ENCODE measurements around the gene HNRNPF.

Gene HNRNPF

DNA sequence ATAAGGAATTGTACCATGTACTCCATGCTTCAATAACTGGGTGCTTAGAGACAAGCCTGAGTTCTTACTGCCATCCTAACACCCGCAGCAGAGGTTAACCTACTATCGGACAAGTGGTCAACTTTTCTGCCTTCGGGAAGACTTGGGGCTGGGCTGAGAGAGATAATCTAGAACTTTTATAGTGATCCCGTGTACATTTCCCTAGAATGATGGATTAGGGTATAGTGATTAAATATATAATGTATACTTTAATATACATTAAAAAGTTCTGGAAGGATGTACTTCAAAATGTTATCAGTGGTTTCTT is 12.2 kb upstream of the HNRNPF start:
- DNase-seq: no peak

DNA sequence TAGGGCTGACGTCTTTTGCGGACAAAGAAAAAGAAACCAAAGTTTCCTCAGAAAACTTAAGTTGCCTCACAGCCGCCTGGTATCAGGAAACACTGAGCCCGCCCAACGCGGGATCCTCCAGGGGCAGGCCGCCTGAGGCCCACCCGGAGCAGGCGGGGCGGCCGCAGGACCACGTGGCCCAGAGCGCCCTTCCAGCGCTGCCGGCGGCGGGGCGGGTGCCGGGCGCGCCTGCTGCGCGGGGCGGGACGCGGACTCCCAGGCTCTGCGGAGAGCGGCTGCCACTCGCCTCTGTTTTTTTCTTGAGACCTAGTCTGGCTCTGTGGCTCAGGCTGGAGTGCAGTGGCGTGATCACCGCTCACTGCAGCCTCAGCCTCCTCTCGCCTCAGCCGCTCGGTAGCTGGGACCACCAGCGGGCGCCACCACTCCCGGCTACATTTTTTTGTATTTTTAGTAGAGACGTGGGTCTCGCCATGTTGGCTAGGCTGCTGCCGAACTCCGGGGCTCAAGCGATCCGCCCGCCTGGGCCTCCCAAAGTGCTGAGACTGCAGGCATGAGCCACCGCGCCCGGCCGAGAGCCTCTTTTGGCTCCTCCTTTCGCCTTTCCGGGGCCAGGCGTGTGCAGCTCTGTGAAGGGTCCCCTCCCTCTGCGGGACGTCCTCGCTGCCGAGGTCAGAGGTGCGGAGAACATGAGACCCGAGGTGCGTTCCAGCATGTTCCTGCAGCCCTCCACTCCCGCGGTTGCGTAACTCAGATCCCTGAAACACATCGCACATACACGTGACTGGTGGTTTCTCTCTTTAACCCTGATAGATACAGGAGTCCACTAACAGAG is 11.6 kb upstream of the HNRNPF start:
- peak; percentile 90 to 91 for DNase-seq

DNA sequence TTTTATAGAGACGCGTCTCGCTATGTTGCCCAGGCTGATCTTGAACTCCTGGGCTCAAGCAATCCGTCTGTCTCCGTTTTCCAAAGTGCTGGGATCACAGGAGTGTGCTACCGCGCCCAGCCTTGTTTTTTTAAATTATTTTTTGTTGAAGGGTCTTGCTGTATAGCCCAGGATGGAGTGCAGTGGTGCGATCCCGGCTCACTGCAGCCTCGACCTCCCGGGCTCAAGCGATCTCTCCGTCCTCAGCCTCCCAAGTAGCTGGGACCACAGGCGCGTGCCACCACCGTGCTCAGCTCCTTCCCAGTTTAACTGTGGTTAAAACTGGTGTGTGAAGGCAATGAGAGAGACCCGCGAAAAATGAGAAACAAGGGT is 11.0 kb upstream of the HNRNPF start:
- no peak for DNase-seq

DNA sequence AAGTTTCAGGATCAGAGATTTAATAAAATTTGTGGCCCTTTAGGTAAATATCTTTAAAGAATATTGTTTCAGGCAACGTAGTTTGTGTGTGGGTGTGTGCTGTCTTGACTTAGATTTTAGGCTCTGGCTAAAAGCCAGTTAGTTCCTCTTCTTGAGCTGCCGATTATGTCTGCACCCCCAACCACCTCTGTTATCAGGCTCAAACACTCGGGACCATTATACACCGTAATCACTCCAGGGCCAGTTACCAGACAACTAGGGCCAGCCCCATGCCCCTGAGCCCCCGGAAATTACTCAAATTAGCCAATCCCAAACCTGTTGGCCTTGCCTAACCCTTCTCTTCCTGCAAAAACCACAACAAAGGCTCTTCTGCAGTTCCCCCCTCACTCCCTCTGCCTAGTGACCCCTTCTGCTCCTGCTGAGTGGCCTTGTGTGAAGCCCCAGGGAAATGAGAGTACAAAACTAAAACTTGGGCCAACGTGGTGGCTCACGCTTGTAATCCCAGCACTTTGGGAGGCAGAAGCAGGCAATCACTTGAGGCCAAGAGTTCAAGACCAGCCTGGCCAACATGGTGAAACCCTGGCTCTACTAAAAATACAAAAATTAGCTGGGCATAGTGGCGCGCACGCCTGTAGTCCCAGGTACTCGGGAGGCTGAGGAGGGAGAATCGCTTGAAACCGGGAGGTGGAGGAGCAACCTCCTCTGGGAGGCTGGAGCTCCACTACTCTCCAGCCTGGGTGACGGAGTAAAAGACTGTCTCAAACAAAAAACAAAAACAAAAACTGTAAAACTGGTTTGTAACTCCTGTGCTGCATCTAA is 9.2 kb upstream of the HNRNPF start:
- DNase-seq: peak; percentile 62 to 65

DNA sequence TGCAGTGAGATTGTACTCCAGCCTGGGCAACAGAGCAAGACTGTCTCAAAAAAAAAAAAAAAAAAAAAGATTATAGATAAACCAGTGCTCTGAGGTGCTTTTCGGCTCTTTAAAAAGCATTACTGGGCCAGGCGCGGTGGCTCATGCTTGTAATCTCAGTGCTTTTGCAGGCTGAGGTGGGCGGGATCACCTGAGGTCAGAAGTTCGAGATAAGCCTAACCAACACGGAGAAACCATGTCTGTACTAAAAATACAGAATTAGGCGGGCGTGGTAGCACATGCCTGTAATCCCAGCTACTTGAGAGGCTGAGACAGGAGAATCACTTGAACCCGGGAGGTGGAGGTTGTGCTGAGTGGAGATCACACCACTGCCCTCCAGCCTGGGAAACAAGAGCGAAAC is 6.6 kb upstream of the HNRNPF start:
- no peak for DNase-seq

DNA sequence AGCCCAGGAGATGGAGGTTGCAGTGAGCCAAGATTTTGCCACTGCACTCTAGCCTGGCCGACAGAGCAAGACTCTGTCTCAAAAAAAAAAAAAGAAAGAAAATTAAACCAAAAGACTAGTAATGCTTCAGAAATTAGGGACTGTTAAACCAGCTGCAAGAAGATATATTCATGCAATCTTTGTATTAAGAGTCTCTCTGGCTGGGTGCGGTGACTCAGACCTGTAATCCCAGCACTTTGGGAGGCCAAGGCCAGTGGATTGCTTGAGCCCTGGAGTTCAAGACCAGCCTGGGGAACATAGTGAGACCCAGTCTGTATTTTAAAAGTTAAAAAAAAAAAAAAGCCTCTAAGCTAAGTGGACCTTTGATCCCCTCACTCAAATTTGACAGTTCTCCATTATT is 2.5 kb upstream of the HNRNPF start:
- DNase-seq: no peak

DNA sequence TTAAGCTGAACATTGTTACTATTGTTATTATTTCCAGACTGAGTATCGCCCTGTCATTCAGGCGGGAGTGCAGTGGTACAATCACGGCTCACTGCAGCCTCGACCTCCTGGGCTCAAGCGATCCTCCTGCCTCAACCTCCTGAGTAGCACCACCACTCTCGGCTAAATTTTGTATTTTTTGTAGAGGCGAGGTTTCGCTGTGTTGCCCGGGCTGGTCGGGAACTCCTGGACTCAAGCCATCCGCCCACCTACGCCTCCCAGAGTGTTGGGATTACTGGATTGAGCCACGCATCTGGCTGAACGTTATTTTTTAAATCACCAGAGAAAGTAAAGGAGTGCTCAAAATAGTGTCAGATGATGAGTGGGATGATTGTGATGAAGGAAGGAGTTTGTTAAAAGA is 1.4 kb upstream of the HNRNPF start:
- DNase-seq: no peak

DNA sequence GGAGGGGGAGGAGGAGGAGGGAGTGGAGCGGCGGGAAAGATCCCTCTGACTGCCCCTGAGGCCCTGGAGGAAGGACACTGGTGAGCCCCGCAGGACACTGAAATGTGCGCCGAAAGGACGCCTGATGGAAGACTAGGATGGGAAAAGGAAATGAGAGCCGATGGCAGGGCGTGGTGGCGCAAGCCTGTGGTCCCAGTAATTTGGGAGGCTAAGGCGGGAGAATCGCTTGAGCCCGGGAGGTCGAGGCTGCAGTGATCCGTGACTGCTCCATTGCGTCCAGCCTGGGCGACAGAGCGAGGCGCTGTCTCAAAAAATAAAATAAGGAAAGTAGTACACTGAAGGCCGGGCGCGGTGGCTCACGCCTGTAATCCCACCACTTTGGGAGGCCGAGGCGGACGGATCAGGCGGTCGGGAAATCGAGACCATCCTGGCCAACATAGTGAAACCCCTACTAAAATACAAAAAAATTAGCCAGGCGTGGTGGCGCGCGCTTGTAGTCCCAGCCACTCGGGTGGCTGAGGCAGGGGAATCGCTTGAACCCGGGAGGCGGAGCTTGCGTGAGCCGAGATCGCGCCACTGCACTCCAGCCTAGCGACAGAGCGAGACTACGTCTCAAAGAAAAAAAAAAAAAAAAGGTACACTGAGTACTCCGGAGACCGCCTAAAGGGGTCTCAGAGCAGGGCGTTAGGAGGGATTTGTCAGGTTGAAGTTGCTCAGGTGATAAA is 561 bp upstream of the HNRNPF start:
- DNase-seq: no peak

DNA sequence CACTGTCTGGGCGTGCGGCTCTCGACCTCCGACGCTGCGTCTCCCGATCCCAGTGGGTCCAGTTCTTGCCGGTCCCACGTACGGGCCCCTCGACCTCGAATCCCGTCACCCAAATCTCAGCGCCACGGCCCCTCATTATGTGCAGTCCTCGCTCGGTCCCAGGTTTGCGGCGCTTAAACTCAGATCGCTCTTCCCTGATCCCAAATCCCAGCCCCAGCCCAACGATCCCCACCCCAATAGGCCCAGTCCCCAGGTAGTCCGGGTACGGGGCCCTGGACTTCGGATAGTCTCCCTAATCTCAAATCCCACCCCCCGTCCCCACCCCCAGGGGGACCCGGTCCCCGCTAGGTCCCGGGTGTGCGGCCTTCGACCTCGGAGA is 666 bp downstream of the HNRNPF start:
- no peak for DNase-seq

DNA sequence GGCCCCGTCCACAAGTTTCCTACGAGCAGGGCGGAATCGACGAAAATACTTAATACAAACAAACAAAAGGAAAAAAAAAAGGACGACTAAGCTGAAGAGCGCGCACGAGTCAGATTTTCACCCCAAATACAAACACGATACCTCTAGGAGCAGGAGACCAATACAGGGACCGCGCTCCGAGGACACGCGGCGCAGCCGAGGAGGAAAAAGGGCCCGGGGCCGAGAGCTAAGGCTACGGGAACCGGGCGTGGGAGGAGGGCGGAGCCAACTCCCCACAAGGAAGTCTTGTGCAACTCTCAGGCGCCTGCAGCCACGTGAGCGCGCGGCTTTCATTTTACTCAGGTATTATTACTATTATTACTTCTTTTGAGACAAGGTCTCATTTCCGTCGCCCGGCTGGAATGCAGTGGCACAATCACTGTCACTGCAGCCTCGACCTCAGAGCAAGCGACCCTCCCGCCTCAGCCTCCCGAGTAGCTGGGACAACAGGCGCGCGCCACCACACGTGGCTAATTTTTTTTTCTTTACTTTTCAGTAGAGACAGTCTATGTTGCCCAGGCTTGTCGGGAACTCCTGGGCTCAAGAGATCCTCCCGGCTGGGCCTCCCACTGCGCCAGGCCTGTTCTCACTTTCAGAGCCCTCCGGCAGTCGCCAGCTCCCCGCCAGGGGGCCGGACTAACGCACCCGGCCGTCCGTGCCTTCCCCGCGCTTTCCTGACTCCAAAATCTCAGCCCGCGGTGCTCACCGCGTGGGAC is 1.2 kb downstream of the HNRNPF start:
- peak; percentile 91 to 96 for DNase-seq

DNA sequence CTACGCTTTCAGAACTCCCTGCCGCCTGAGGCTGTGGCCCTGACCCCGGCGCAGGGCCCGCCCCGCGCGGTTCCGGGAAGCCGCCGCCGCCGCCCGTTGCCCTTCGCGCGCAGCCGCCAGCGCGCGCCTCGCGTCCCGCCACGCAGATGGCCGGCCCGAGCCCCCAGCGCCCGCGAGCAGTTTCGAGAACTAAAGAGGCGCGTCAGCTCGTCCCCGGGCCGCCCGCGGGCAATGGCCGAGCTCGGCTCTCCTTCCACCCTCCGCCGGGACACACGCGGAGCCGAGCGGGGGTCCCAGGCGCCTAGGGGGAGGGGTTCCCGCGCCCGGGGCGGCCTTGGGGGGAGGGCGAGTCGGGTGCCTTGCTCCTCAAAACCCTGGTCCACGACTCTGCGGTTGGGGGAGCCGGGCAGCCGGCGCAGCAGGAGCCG is 1.8 kb downstream of the HNRNPF start:
- peak in 1 of 2 donors; percentile 58 for DNase-seq

DNA sequence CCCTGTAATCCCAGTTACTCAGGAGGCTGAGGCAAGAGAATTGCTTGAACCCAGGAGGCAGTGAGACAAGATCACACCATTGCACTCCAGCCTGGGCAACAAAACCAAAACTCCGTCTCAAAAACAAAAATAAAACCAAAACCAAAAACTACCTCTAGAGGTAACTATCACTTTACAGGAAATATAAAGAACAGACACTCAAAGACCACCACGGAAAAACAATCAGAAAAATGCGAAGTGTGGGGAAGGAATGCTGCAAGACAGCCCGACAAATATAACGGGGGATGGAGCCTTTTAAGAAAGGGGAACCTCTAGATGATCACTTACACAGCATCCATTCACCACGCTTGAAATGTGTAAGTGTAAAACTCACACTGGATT is 4.3 kb downstream of the HNRNPF start:
- DNase-seq: peak in 1 of 2 donors; percentile 32

DNA sequence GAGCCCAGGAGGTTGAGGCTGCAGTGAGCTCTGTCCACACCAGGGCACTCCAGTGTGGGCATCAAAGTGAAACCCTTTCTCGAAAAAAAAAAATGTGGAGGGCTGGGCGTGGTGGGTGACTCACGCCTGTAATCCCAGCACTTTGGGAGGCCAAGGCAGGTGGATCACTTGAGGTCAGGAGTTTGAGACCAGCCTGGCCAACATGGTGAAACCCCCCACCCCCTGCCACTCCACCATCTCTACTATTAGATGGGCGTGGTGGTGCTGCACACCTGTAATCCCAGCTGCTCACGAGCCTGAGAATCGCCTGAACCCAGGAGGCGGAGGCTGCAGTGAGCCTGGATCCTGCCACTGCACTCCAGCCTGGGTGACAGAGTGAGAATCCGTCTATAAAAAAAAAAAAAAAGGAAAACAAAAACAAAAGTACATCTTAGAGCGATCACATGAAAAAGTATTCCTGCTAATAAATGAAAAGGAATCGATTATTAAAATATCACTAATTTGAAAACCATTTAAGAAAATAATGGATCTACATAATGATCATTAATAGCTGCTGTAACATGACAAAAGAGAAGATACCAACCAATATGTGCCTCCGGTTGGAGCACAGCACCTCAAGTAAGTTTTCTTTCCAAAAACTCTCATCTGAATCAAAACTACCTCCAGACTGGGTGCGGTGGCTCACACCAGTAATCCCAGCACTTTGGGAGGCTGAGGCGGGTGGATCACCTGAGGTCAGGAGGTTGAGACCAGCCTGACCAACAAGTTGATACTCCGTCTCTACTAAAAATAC is 4.9 kb downstream of the HNRNPF start:
- no peak for DNase-seq

DNA sequence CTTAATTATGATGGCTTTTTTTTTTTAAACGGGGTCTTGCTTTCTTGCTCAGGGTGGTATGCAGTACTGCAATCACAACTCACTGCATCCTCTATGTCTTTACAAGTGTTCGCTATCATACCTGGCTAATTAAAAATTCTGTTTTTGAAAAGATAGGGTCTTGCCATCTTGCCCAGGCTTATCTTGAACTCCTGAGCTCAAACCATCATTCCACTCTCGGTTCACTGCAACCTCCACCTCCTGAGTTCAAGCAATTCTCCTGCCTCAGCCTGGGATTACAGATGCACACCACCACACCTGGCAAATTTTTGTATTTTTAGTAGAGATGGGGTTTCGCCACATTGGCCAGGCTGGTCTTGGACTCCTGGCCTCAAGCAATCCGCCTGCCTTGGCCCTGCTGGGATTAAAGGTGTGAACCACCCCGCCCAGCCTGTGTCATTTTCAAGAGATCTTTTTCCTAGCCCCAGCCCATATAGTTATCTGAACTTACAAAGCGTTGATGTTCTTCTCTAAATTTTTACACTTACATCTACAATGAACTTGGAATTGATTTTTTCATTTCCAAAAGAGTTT is 6.0 kb downstream of the HNRNPF start:
- no peak for DNase-seq

DNA sequence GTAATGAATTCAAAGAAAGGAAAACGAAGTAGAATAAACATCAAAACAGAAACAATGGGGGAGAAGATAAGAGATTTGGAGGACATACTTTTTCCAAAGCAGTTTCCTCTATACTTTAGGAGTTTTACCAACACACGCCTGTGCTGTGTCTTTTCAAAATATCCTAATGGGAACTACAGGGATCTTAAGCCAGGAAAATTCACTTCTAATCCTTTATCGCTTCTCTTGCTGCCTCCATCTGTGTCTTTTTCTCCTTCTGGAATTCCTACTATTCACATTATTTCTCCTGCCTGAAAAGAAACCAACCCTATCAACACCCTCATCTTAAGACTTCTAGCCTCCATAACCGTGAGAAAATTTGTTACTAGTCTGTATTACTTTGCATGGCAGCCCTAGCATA is 6.8 kb downstream of the HNRNPF start:
- DNase-seq: no peak

DNA sequence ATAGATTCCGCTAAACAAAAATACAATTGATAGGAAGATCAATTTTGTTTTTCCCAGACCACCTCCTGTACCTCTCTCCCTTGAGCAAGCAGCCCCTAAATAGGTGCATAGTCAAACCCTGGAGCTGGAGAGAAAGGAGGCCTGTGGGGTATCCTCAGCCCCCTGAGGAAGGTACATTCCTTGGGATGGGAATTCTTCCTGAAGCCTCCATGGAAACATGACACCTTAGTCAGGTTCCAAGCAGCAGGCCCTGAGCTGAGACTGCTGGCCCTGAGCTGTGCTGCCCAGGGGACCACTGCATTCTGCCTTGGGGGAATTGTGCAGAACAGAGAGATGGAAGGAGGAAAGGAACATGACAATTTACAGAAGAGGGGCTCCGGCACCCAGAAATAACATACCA is 7.4 kb downstream of the HNRNPF start:
- no peak for DNase-seq

DNA sequence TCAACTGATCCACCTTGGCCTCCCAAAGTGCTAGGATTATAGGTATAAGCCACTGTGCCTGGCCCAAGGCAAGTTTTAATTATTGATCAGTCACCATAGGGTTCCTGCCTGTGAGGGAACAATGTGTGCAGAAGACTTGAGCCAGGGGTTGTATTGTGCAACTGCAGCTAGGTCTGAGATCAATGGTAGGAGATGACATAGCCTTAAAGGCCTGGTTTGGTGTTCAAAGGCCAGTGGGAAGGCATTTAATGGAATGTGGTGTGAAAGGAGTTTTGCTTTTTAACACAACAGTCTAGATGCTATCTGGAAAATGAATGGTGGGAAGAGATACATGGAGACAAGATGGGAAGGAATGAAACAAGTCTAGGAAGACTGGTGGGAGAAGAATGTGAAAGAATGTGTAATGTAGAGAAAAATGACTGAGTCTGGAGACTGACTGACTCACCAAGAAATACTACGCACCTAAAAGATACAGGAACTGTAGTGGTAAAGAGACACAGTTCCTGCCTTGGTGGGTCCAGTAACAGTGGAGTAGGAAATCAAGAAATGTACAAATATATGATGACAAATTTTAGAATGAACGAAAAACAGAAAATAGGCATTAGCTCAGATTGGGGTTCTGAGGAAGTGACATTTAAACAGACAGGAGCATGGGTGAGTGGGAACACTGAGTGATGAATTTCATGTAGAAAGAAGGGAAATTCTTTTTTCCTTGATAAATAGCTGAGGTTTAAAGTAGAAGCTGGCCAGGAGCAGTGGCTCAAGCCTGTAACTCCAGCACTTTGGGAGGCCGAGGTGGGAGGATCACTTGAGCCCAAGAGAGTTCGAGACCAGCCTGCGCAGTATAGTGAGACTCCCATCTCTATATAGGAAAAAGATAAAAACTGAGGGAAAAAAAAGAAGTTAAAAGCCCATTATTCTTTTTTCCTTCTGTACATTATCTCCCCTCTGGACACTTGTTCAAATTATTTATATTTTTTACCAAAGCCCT is 9.4 kb downstream of the HNRNPF start:
- peak; percentile 73 to 88 for DNase-seq

DNA sequence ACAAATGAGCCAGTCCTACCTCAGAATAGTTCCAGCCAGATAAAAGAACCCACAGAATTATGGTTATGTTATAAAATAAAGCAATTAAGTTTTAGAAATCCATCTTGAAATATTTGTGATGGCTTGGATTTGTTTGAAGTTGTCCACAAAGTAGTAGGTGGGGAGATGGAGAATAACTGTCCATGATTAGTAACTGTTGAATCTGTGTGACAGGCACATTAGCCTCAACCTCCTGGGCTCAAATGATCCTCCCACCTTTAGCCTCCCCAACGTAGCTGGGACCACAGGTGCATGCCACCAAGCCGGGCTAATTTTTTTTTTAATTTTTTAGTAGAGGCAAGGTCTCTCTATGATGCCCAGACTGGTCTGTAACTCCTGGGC is 10.1 kb downstream of the HNRNPF start:
- DNase-seq: no peak

DNA sequence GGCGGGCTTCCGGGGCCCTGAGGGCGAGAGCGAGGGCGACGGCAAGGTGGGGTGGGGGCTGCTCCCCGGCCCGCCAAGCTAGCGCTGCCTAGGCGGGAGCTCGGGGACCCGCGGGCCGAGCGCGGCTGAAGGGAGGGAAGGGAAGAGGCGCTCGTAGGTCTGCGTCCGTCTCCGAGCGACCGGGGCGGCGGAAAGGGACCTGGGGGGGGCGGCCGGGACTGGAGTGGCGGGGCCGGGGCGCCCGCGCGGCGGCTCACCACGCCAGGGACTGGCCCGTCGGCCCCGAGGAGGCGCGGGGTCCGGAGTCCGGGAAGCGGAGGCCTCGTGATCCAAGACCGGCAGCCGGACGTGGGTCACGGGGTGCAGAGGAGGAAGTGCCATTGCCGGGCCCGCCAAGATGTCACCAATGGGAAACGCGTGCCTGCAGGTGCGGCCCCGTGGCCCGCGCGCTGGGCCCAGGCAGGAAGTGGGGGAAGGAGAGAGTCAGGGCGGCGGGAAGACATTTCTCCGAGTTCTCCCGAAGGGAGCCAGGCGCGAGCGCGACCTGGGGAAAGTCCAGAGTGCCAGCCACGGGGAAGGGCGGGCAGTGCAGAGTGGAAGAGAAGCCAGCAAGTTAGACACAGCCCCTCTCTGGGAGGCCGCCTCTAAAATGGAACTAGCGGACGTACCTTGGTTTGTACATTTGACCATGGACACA is 11.9 kb downstream of the HNRNPF start:
- DNase-seq: peak; percentile 79 to 87
